HT-29 (cell line): ENCODE results near the gene CHPT1. TPM values are rescaled to one million over a fixed set of nuclear protein-coding genes. Genes with fewer than 3 reads are reported as not detected.

Source experiments
- DNase-seq: peaks from one replicate; pipeline ENCODE4 v3.0.0-alpha.2; 2015; ENCODE audit warnings: low spot score
- total RNA-seq: library from RNA; depleted of rRNA; stranded (reverse); fragments of >200 nt; shearing (Covaris generic); gene quantifications from 2 replicates; pipeline ENCODE4 v1.2.3, GENCODE V29; 2014

Gene CHPT1
- total RNA-seq, 1 experiment from 2014 or later: 28.4 TPM

GRCh38 chr12:101685092-101685491 lies 12.3 kb upstream of the CHPT1 start:
- no peak for DNase-seq

- DNase-seq: no peak
Observed at GRCh38 chr12:101686176-101686575, 11.3 kb upstream of the CHPT1 start.

- no peak for DNase-seq
Observed at GRCh38 chr12:101690544-101691098, 6.8 kb upstream of the CHPT1 start.

- no peak for DNase-seq
Observed at GRCh38 chr12:101691503-101692096, 5.8 kb upstream of the CHPT1 start.

GRCh38 chr12:101694297-101694848 lies 3.1 kb upstream of the CHPT1 start:
- no peak for DNase-seq

- no peak for DNase-seq
Observed at GRCh38 chr12:101694986-101695385, 2.5 kb upstream of the CHPT1 start.

- DNase-seq: no peak
Observed at GRCh38 chr12:101695706-101696105, 1.7 kb upstream of the CHPT1 start.

GRCh38 chr12:101696251-101697196 lies 916 bp upstream of the CHPT1 start:
- DNase-seq: no peak

- DNase-seq: peak; percentile 46
Observed at GRCh38 chr12:101697930-101698799, 725 bp downstream of the CHPT1 start.

- no peak for DNase-seq
Observed at GRCh38 chr12:101698800-101699347, 1.4 kb downstream of the CHPT1 start.

GRCh38 chr12:101700299-101700820 lies 2.9 kb downstream of the CHPT1 start:
- DNase-seq: no peak

- no peak for DNase-seq
Observed at GRCh38 chr12:101703487-101703886, 6.0 kb downstream of the CHPT1 start.

GRCh38 chr12:101706403-101706802 lies 9.0 kb downstream of the CHPT1 start:
- DNase-seq: no peak

GRCh38 chr12:101707131-101707782 lies 9.8 kb downstream of the CHPT1 start:
- no peak for DNase-seq

- no peak for DNase-seq
Observed at GRCh38 chr12:101710288-101710687, 12.8 kb downstream of the CHPT1 start.

GRCh38 chr12:101713059-101713682 lies 15.7 kb downstream of the CHPT1 start:
- DNase-seq: no peak

GRCh38 chr12:101713930-101714329 lies 16.5 kb downstream of the CHPT1 start:
- DNase-seq: no peak

- no peak for DNase-seq
Observed at GRCh38 chr12:101714877-101715444, 17.5 kb downstream of the CHPT1 start.

- no peak for DNase-seq
Observed at GRCh38 chr12:101719566-101719965, 22.1 kb downstream of the CHPT1 start.
